ENCODE measurements around the gene SSH2. TPM values are rescaled to one million over a fixed set of nuclear protein-coding genes. Genes with fewer than 3 reads are reported as not detected.
A peak's percentile ranks its signal among the peaks of the same experiment; 100 is the strongest.

The SSH2 gene
- total and polyA plus RNA-seq, 8 donors = 8.4 to 19.1 (median 10.3) TPM

DNA sequence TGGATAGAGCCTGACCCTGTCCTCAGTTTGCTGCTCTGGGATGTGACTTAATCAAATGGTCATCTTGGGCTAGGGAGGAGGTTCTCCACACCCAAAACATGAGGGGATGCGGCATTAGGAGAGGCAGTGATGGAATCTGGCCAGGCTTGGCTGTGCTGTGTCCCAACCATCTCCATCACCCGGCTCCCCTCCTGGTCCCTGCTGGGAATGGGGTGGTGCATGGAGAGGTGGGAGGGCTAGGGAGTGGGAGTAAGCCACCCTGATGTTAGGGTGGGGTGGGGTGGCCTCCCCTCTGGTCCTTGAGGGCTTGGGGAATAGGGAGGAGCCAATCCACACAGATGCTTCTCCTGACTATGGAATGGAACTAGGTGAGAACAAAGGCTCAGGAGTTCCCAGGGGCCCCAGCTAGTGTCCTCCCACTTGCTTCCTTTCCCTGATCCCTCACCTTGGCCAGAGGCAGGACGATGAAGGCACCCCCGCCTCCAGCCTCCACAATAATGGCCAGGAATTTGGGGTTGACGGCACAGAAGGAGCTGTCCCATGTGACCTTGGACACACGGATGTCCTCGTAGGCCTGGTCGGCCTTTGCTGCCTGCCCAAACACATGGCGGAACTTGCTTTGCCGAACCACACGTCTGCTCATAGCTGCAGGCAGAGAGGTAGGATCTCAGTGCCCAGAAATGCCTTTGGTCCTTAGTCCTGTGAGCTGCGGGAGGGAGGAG, 309.1 kb downstream of the SSH2 start:
- no peak overlapping the region for H3K27ac ChIP-seq
- H3K27me3 ChIP-seq = no peaks in the 10 kb centered on the region
- TF ChIP-seq, protein P1, sequence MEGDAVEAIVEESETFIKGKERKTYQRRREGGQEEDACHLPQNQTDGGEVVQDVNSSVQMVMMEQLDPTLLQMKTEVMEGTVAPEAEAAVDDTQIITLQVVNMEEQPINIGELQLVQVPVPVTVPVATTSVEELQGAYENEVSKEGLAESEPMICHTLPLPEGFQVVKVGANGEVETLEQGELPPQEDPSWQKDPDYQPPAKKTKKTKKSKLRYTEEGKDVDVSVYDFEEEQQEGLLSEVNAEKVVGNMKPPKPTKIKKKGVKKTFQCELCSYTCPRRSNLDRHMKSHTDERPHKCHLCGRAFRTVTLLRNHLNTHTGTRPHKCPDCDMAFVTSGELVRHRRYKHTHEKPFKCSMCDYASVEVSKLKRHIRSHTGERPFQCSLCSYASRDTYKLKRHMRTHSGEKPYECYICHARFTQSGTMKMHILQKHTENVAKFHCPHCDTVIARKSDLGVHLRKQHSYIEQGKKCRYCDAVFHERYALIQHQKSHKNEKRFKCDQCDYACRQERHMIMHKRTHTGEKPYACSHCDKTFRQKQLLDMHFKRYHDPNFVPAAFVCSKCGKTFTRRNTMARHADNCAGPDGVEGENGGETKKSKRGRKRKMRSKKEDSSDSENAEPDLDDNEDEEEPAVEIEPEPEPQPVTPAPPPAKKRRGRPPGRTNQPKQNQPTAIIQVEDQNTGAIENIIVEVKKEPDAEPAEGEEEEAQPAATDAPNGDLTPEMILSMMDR (IDR thresholded peaks at IDR 0.05) = no peak
- no peaks in the 10 kb centered on the region for H3K36me3 ChIP-seq
- WGBS, 2 donors = 88 to 96% methylated on average over 12 of the region's 12 CpGs
- intact Hi-C loops (cut with DNase I) = no loop called here
- no peaks in the 10 kb centered on the region for H3K9me3 ChIP-seq
- FAIRE-seq (no peak), DNase-seq (peak in 1 of 6 donors; percentile 26), ATAC-seq (no peak)
- H3K4me1 ChIP-seq = peaks cover 9 to 21% (median 16%) of the 10 kb centered on the region in 3 donors
- no peak overlapping the region for H3K4me3 ChIP-seq

DNA sequence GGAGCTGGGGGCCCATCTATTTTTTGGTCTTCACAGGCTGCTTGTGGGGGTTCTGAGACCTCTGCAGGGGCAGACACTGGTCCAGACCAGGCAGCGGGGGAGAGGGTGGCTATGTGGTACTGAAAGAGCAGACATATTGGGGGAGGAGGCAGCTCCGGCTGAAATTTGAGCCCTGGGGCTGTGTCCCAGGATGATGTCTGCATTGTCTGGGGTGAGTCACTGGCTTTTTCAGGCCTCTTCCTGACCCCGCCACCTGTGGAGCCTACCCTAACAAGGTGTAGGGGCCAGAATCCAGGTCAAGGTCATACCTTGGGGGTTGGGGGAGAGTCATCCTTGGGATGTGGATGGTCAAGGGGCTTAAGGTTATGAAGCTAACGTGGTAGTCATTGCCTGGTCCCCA, 309.8 kb downstream of the SSH2 start:
- H3K36me3 ChIP-seq = no peaks in the 10 kb centered on the region
- TF ChIP-seq, protein P1 (IDR thresholded peaks at IDR 0.05) = no peak
- 92 to 93% methylated on average over 4 of the region's 4 CpGs for WGBS, 2 donors
- H3K4me1 ChIP-seq = peaks cover 12 to 21% (median 16%) of the 10 kb centered on the region in 3 donors
- intact Hi-C loops (cut with DNase I) = no loop called here
- FAIRE-seq (no peak), ATAC-seq (no peak), DNase-seq (peak in 1 of 6 donors; percentile 45)
- H3K9me3 ChIP-seq = no peaks in the 10 kb centered on the region
- H3K27ac ChIP-seq = no peak overlapping the region
- no peak overlapping the region for H3K4me3 ChIP-seq
- no peaks in the 10 kb centered on the region for H3K27me3 ChIP-seq

DNA sequence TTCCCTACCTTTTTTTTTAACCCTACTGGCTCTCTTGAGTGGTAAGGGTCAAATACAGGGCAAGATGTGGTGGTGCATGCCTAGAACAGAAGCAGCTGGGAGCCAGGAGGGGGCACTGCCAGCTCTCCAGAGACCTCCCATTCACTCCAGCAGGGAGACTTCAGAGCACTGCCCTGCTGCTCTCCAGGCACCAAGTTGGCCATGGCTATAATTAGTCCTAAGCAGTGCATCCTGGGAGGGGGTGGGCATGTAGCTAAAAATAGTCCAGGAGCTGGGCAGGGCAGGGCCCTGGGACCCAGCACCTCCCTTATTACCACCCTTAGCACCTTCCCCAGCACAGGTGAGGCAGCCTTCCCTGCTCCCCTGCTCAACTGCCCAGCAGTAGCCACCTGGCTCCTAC, 310.8 kb downstream of the SSH2 start:
- Histone ChIP-seq H3K36me3 (no peaks in the 10 kb centered on the region), H3K9me3 (no peaks in the 10 kb centered on the region), H3K4me3 (no peak overlapping the region), H3K27me3 (no peaks in the 10 kb centered on the region), H3K27ac (no peak overlapping the region), H3K4me1 (peaks cover 12 to 21% (median 16%) of the 10 kb centered on the region in 3 donors)
- intact Hi-C loops (cut with DNase I) = no loop called here
- peak in 1 of 6 donors; percentile 25 for DNase-seq
- no peak for FAIRE-seq
- no peak for ATAC-seq
- TF ChIP-seq, protein P1 (IDR thresholded peaks at IDR 0.05) = no peak

DNA sequence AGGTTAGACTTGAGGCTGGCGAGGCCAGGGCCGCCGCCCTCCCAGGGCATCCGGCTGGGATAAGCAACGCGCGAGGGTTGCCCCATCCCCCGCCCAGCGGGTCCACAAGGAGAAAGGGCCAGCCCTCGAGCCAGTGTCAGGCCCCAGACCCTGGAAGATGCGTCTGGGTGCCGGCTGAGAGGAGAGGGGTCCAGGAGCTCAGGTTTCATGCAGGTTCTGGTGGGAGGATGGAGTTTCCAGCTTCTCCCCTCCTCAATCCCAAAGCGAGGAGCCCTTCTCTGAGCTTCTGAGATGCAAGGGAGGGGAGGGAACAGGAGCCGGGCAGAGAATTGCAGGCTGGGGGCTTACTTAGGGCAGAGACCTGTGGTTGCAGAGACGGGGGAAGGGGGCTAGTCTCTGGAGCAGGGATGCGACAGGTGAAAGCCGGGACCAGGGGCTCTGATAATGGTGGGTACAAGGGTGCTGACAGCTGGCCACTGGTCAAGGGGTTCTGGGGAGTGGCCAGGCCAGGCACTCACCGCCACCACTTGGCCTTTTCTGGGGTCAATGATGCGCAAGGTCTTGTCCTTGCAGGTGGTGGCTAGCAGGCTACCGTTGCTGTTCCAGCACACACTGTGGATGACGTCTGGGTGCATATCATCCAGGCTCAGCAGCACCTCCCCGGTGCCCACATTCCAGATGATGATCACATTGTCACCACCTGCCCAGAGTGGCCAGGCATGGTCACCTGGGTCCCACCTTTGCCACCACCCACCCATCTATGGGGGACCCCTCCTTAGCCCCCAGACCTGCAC, 311.6 kb downstream of the SSH2 start:
- DNase-seq (peak in 2 of 6 donors; percentile 23 to 41), ATAC-seq (peak in 2 of 4 donors; percentile 1), FAIRE-seq (no peak)
- H3K4me1 ChIP-seq = peaks cover 15 to 26% (median 22%) of the 10 kb centered on the region in 3 donors
- H3K36me3 ChIP-seq = no peaks in the 10 kb centered on the region
- no peaks in the 10 kb centered on the region for H3K9me3 ChIP-seq
- no peaks in the 10 kb centered on the region for H3K27me3 ChIP-seq
- WGBS, 2 donors = 31 to 34% methylated on average over 22 of the region's 22 CpGs
- intact Hi-C loops (cut with DNase I) = no loop called here
- TF ChIP-seq, protein P1 (IDR thresholded peaks at IDR 0.05) = peak in 1 of 4 donors; percentile 0
- peak overlapping the region in 3 of 4 donors; percentile 5 to 47 (median 37) for H3K4me3 ChIP-seq
- no peak overlapping the region for H3K27ac ChIP-seq

All from pancreas (tissue), 10 donors.